CD4-positive, alpha-beta memory T cell (primary cell): ENCODE measurements around the gene RFXANK. TPM values are rescaled to one million over a fixed set of nuclear protein-coding genes. Genes with fewer than 3 reads are reported as not detected.
A peak's percentile ranks its signal among the peaks of the same experiment; 100 is the strongest.

Experiments
- CTCF ChIA-PET: fragments of 350-600 bp; sonication (Branson Sonifier 250); formaldehyde crosslinking; loops from one replicate; lab custom pipeline; 2021; ENCODE audit warnings: inconsistent platforms; ENCODE audit not compliant: partially characterized antibody; lab: Charles Lee
- POLR2A ChIA-PET: fragments of 350-600 bp; sonication (Branson Sonifier 250); formaldehyde crosslinking; loops from one replicate; lab custom pipeline; 2021; ENCODE audit not compliant: partially characterized antibody; lab: Charles Lee
- DNase-seq, 5 donors: peaks; one replicate each; pipeline versions ENCODE4 v3.0.0 to v3.0.0-alpha.2; 2020 to 2022; ENCODE audit warnings: mixed read lengths in 1 of 5
- H3K27ac ChIP-seq: one replicate; pipeline ENCODE4 v1.7.0; 2013; ENCODE audit warnings: low read depth, low read length
- H3K27me3 ChIP-seq: 2 replicates; pipeline ENCODE4 v1.7.0; 2013; ENCODE audit warnings: mild to moderate bottlenecking, low read length, moderate library complexity; ENCODE audit not compliant: insufficient read depth
- H3K36me3 ChIP-seq: 2 replicates; pipeline ENCODE4 v1.7.0; 2013; ENCODE audit warnings: mild to moderate bottlenecking, low read length, moderate library complexity; ENCODE audit not compliant: insufficient read depth
- H3K4me1 ChIP-seq: 2 replicates; pipeline ENCODE4 v1.7.0; 2013; ENCODE audit warnings: mild to moderate bottlenecking, low read length, moderate library complexity; ENCODE audit not compliant: insufficient read depth
- H3K4me3 ChIP-seq, 2 donors: one replicate each; pipeline ENCODE4 v1.7.0; 2013; ENCODE audit warnings: low read length in 2 of 2, mild to moderate bottlenecking in 1 of 2
- H3K9me3 ChIP-seq, 2 donors: one replicate each; pipeline ENCODE4 v1.7.0; 2013; ENCODE audit warnings: low read length in 2 of 2, control low read depth in 1 of 2; ENCODE audit not compliant: control insufficient read depth in 1 of 2
- H3K27ac Mint-ChIP-seq, 7 donors: one replicate each; pipeline ENCODE4 v1.8.0; 2020 to 2021; ENCODE audit warnings: mixed read lengths in 7 of 7, mild to moderate bottlenecking in 6 of 7, inconsistent platforms in 3 of 7, moderate library complexity in 3 of 7
- H3K27me3 Mint-ChIP-seq, 2 donors: one replicate each; pipeline ENCODE4 v1.8.0; 2020 to 2021; ENCODE audit warnings: mixed read lengths in 2 of 2
- H3K36me3 Mint-ChIP-seq, 2 donors: one replicate each; pipeline ENCODE4 v1.8.0; 2020 to 2021; ENCODE audit warnings: mixed read lengths in 2 of 2, inconsistent platforms in 1 of 2, mild to moderate bottlenecking in 1 of 2
- H3K4me1 Mint-ChIP-seq, 4 donors: one replicate each; pipeline ENCODE4 v1.8.0; 2020 to 2021; ENCODE audit warnings: mixed read lengths in 4 of 4, mild to moderate bottlenecking in 1 of 4
- H3K4me3 Mint-ChIP-seq, 8 donors: one replicate each; pipeline ENCODE4 v1.8.0; 2020 to 2021; ENCODE audit warnings: mixed read lengths in 8 of 8, mild to moderate bottlenecking in 7 of 8, moderate library complexity in 6 of 8, inconsistent platforms in 3 of 8
- H3K9me3 Mint-ChIP-seq, 8 donors: one replicate each; pipeline ENCODE4 v1.8.0; 2020 to 2021; ENCODE audit warnings: mixed read lengths in 8 of 8, mild to moderate bottlenecking in 5 of 8, inconsistent platforms in 3 of 8, moderate library complexity in 1 of 8
- intact Hi-C: fragments of 100-400 bp; cut with micrococcal nuclease; formaldehyde crosslinking; loops from one replicate; pipeline ENCODE4 v1.15.1; 2023
- polyA plus RNA-seq, 2 donors: library from polyadenylated mRNA; unstranded; fragments of 300-500 nt; fragmentation: Illumina TruSeq; gene quantifications; one replicate each; pipeline ENCODE4 v1.2.3, GENCODE V29; 2021
- total RNA-seq, 2 experiments: library from RNA; stranded (reverse); gene quantifications; one replicate each; pipeline ENCODE4 v1.2.3, GENCODE V29; 2021

RFXANK gene
- total and polyA plus RNA-seq, 4 experiments from 2014 or later, result 67.6 to 81.4 (median 73.4) TPM

DNA sequence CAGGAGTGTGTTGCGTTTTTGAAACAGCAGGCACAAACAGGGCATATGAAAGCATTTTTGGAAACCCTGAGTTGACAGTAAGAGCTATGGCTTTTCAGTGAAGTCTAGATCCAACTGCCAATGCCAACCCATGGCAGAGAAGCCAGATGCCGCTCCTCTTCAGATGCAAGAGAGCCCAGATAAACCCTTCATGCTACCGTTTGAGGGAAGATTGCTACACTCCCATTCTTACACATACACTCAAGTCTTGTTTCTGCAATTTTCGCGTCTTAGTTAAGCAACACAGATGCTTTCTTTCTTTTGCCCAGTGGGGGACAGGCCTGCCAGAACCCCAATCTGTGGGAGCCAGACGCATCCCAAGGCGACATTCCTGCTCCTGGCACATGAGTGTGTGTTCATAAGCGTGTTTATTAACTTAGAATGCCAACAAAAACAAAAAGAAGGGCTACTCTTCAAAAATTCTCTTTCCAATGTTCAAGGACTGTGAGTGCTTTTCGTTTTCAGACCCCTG is 10.5 kb upstream of the RFXANK start:
- ChIA-PET CTCF (no interaction called here), POLR2A (no interaction called here)
- H3K9me3 Mint-ChIP-seq, result no peaks in the 10 kb centered on the region
- no peak overlapping the region for H3K27ac Mint-ChIP-seq
- DNase-seq, result no peak
- H3K4me1 Mint-ChIP-seq, result peaks cover 4 to 7% (median 6%) of the 10 kb centered on the region in 4 donors
- no peak overlapping the region for H3K4me3 Mint-ChIP-seq
- intact Hi-C loops, result no loop called here
- Histone ChIP-seq H3K36me3 (peaks cover 3% of the 10 kb centered on the region), H3K9me3 (no peaks in the 10 kb centered on the region), H3K4me1 (no peaks in the 10 kb centered on the region), H3K27me3 (no peaks in the 10 kb centered on the region), H3K27ac (no peak overlapping the region), H3K4me3 (no peak overlapping the region)
- H3K27me3 Mint-ChIP-seq, result no peaks in the 10 kb centered on the region
- peaks cover 30 to 43% of the 10 kb centered on the region in 2 donors for H3K36me3 Mint-ChIP-seq

- Histone ChIP-seq H3K4me3 (no peak overlapping the region), H3K36me3 (peaks cover 3% of the 10 kb centered on the region), H3K27me3 (no peaks in the 10 kb centered on the region), H3K9me3 (no peaks in the 10 kb centered on the region), H3K27ac (no peak overlapping the region), H3K4me1 (peaks cover 21% of the 10 kb centered on the region)
- DNase-seq, result peak; percentile 64 to 69 (median 66)
- H3K4me1 Mint-ChIP-seq, result peaks cover 11 to 33% (median 24%) of the 10 kb centered on the region in 4 donors
- no peaks in the 10 kb centered on the region for H3K9me3 Mint-ChIP-seq
- ChIA-PET CTCF (interaction anchor here (0.6 to 4.7 kb wide), 7 partner anchors 9 to 305 kb away, joined by 3 to 22 read pairs (median 4); partner anchors contain the start of gene NR2C2AP), POLR2A (interaction anchor here (1.0 kb wide), 1 partner anchor 304 kb away, joined by 4 read pairs; no protein-coding TSS in a partner anchor)
- no peaks in the 10 kb centered on the region for H3K27me3 Mint-ChIP-seq
- intact Hi-C loops, result loop anchor here (1.0 kb wide), 3 partner anchors 39 to 304 kb away; partner anchors contain the start of genes MAU2 and SUGP1
- peaks cover 22 to 24% of the 10 kb centered on the region in 2 donors for H3K36me3 Mint-ChIP-seq
- peak overlapping the region in 2 of 8 donors; percentile 29 to 52 for H3K4me3 Mint-ChIP-seq
- peak overlapping the region in 5 of 7 donors; percentile 55 to 81 (median 65) for H3K27ac Mint-ChIP-seq
These were observed 6.0 kb upstream of the RFXANK start for GRCh38 chr19:19185853-19186740.

DNA sequence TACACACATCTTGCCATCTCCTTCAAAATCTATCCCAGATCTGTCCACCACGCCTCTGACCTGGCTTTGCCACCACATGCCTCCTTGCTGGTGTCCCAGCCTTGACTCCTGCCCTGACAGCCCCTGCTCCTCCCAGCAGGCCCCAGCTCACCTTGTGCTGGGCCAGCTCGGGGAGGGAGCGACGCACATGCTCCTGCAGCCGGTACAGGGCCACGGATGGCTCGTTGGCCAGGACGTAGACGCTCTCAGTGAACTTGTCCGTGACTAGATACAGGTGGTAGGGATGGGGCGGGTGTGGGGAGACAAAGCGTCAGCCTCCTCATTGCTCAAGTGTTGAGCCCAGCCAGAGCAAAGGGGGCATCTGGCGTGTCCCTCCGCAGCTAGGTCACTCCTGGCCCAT is 5.3 kb upstream of the RFXANK start:
- DNase-seq, result no peak
- Histone ChIP-seq H3K36me3 (peaks cover 3% of the 10 kb centered on the region), H3K9me3 (no peaks in the 10 kb centered on the region), H3K27me3 (no peaks in the 10 kb centered on the region), H3K4me3 (no peak overlapping the region), H3K27ac (no peak overlapping the region), H3K4me1 (peaks cover 26% of the 10 kb centered on the region)
- Mint-ChIP-seq H3K27me3 (no peaks in the 10 kb centered on the region), H3K36me3 (peaks cover 19 to 22% of the 10 kb centered on the region in 2 donors), H3K27ac (peak overlapping the region in 4 of 7 donors; percentile 10 to 74 (median 37)), H3K9me3 (no peaks in the 10 kb centered on the region), H3K4me3 (peak overlapping the region in 1 of 8 donors; percentile 41), H3K4me1 (peaks cover 11 to 40% (median 27%) of the 10 kb centered on the region in 4 donors)
- intact Hi-C loops, result loop anchor here (1.0 kb wide), 3 partner anchors 39 to 304 kb away; partner anchors contain the start of genes MAU2 and SUGP1
- ChIA-PET POLR2A (no interaction called here), CTCF (interaction anchor here (1.1 to 4.7 kb wide), 2 partner anchors 39 to 305 kb away, joined by 5 to 22 read pairs; no protein-coding TSS in a partner anchor)

GRCh38 chr19:19191768-19192077 is 335 bp upstream of the RFXANK start:
- peaks cover 20 to 58% (median 39%) of the 10 kb centered on the region in 4 donors for H3K4me1 Mint-ChIP-seq
- no peaks in the 10 kb centered on the region for H3K27me3 ChIP-seq
- peak overlapping the region; percentile 98 to 100 for H3K4me3 ChIP-seq
- no peak for DNase-seq
- peak overlapping the region; percentile 100 for H3K27ac ChIP-seq
- no peaks in the 10 kb centered on the region for H3K36me3 ChIP-seq
- H3K9me3 ChIP-seq, result no peaks in the 10 kb centered on the region
- peak overlapping the region; percentile 95 to 99 (median 98) for H3K4me3 Mint-ChIP-seq
- H3K4me1 ChIP-seq, result peaks cover 44% of the 10 kb centered on the region
- H3K27me3 Mint-ChIP-seq, result no peaks in the 10 kb centered on the region
- intact Hi-C loops, result loop anchor here (1.0 to 5.0 kb wide), 8 partner anchors 12 to 471 kb away; partner anchors contain the start of genes ATP13A1, COPE, DDX49 and GATAD2A
- ChIA-PET CTCF (interaction anchor here (0.6 to 1.7 kb wide), 6 partner anchors 9 to 980 kb away, joined by 3 to 7 read pairs (median 4); no protein-coding TSS in a partner anchor), POLR2A (interaction anchor here (0.5 to 4.5 kb wide), 15 partner anchors 11 to 324 kb away, joined by 3 to 84 read pairs (median 4); partner anchors contain the start of genes COPE, DDX49, GATAD2A and NR2C2AP)
- no peaks in the 10 kb centered on the region for H3K9me3 Mint-ChIP-seq
- peak overlapping the region; percentile 98 to 100 (median 99) for H3K27ac Mint-ChIP-seq
- H3K36me3 Mint-ChIP-seq, result peaks cover 4 to 19% of the 10 kb centered on the region in 2 donors

DNA sequence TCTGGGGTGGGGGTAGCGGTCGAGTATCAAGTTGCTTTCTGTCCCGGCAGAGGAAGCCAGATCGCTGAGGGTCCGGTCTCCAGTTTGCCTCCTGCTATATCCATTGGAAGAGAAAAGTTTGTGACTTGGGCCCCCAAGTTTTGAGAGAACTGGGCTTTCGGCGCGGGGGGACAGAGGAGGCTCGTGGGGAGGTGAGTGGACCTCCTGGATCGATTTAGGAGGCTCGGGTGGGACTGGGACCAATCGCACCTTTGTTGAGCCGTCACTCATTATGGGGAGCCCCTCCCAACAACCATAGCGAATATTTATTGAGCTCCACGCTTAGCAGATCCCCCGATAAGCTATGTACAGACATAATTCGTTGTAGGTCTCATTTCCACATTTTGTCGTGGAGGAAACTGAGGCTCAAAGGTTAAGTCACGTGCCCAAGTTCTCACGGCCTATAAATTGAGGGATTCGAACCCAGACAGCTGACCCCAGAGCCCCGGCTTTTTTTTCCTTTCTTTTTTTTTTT is 909 bp downstream of the RFXANK start:
- no peak for DNase-seq
- Mint-ChIP-seq H3K27ac (peak overlapping the region; percentile 98 to 100 (median 99)), H3K27me3 (no peaks in the 10 kb centered on the region), H3K4me1 (peaks cover 18 to 55% (median 37%) of the 10 kb centered on the region in 4 donors), H3K9me3 (no peaks in the 10 kb centered on the region), H3K36me3 (peaks cover 4 to 22% of the 10 kb centered on the region in 2 donors), H3K4me3 (peak overlapping the region; percentile 95 to 99 (median 98))
- H3K4me3 ChIP-seq, result peak overlapping the region; percentile 86 to 100
- H3K27me3 ChIP-seq, result no peaks in the 10 kb centered on the region
- ChIA-PET POLR2A (interaction anchor here (0.7 to 4.5 kb wide), 7 partner anchors 10 to 361 kb away, joined by 3 to 84 read pairs (median 4); partner anchors contain the start of genes COPE, DDX49, GATAD2A and MAU2), CTCF (interaction anchor here (0.7 to 1.3 kb wide), 4 partner anchors 10 to 131 kb away, joined by 3 to 6 read pairs (median 3); partner anchors contain the start of gene NR2C2AP)
- peak overlapping the region; percentile 100 for H3K27ac ChIP-seq
- H3K36me3 ChIP-seq, result peaks cover 4% of the 10 kb centered on the region
- intact Hi-C loops, result loop anchor here (1.0 to 5.0 kb wide), 8 partner anchors 10 to 470 kb away; partner anchors contain the start of genes ATP13A1, COPE, DDX49 and GATAD2A
- peaks cover 44% of the 10 kb centered on the region for H3K4me1 ChIP-seq
- H3K9me3 ChIP-seq, result no peaks in the 10 kb centered on the region

- H3K4me3 Mint-ChIP-seq, result peak overlapping the region; percentile 95 to 99 (median 98)
- no peaks in the 10 kb centered on the region for H3K27me3 Mint-ChIP-seq
- H3K27ac ChIP-seq, result no peak overlapping the region
- H3K9me3 Mint-ChIP-seq, result no peaks in the 10 kb centered on the region
- CTCF ChIA-PET, result no interaction called here
- peaks cover 44% of the 10 kb centered on the region for H3K4me1 ChIP-seq
- H3K4me1 Mint-ChIP-seq, result peaks cover 18 to 59% (median 37%) of the 10 kb centered on the region in 4 donors
- H3K27me3 ChIP-seq, result no peaks in the 10 kb centered on the region
- no peaks in the 10 kb centered on the region for H3K9me3 ChIP-seq
- H3K4me3 ChIP-seq, result no peak overlapping the region
- no peak for DNase-seq
- POLR2A ChIA-PET, result interaction anchor here (4.5 kb wide), 1 partner anchor 9 kb away, joined by 84 read pairs; the partner anchor contains the start of gene NR2C2AP
- peaks cover 12% of the 10 kb centered on the region for H3K36me3 ChIP-seq
- H3K36me3 Mint-ChIP-seq, result peaks cover 9 to 28% of the 10 kb centered on the region in 2 donors
- peak overlapping the region in 4 of 7 donors; percentile 14 to 98 (median 78) for H3K27ac Mint-ChIP-seq
- intact Hi-C loops, result loop anchor here (2.0 to 5.0 kb wide), 5 partner anchors 57 to 469 kb away; partner anchors contain the start of genes ATP13A1, COPE, DDX49 and GATAD2A
These were observed 1.9 kb downstream of the RFXANK start for GRCh38 chr19:19193926-19194325.
